Activated CD8-positive, alpha-beta memory T cell treated with anti-CD3 and anti-CD28 coated beads, Interleukin-2, amount 50 U/mL, for 24 hours (primary cell): ENCODE measurements around the gene ARL10.

Source experiments
- DNase-seq: peaks from one replicate; pipeline ENCODE4 v3.0.0-alpha.2; 2020; ENCODE audit errors: extremely low read depth

The ARL10 gene, protein sequence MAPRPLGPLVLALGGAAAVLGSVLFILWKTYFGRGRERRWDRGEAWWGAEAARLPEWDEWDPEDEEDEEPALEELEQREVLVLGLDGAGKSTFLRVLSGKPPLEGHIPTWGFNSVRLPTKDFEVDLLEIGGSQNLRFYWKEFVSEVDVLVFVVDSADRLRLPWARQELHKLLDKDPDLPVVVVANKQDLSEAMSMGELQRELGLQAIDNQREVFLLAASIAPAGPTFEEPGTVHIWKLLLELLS

DNA sequence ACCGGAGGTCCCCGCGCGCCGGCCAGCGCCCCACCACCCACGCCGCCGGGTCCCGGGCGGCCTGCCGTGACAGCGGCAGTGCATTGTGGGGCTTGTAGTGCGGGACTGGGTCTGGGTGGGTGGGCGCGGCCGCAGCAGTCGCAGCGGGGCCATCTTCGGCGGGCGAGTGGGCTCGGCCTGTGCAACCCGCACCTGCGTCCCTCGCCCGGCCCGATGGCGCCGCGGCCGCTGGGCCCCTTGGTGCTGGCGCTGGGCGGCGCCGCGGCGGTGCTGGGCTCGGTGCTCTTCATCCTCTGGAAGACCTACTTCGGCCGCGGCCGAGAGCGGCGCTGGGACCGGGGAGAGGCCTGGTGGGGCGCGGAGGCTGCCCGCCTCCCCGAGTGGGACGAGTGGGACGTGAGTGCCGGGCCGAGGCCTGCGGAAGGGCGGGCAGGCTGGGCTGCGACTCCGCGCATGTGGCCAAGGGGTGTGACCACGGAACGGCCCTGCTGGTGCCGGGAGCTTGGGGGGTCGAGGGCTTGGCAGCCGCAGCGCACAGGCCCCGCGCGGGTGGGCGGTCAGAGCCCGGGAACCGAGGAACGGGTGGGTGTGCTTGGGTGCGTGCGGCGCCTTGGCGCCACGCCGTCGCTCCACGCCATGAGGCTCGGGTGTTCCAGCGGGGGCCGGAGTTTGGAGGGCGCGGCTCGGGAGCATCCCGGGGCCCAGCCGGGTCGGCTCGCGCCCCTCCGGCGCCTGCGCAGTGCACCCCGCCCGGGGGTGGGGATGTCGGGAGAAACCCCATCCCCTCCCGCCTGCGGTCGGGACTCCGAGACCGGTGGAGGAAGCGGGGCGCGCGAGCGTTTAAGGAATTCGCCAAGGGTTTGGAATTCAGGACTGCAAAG lies at the start of gene ARL10:
Gene ARL10 (plus strand): TSS at position 137 of the 881 bp plus-strand sequence. CDS start 77 bp downstream, at position 214.
- no peak for DNase-seq

DNA sequence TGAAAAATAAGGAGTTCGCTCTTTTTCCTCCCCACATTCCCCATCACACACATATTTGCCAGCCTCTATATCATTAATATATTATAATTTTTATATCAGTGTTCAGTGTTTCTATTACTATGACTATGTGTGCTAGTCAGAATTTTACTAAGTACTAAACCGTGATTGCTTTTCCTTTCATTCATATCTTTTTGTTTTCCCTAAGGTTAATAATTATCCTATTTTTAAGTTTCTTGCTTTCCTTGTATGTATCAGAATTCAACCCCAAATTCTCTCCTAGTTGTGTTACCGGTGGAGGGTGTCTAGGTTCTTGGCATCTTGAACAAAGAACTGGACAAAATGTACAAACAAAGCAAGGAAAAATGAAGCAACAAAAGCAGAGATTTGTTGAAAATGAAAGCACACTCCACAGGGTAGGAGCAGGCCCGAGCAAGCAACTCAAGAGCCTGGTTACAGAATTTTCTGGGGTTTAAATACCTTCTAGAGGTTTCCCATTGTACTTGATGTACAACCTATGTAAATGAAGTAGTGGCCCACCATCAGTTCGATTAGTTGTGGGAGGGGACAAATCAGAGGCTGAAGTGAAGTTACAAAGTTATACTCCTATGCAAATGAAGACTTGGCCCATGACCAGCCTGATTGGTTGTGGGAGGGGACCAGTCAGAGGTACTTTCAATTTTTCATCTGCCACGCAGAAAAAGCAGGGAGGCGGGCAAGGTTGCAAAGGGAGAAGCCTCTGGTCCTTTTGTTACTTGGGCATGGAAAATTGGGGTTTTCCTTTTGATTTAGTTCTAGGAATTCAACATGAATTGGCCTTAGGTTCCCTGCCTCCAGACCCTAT lies 47.5 kb upstream of the ARL10 start:
- DNase-seq: no peak

DNA sequence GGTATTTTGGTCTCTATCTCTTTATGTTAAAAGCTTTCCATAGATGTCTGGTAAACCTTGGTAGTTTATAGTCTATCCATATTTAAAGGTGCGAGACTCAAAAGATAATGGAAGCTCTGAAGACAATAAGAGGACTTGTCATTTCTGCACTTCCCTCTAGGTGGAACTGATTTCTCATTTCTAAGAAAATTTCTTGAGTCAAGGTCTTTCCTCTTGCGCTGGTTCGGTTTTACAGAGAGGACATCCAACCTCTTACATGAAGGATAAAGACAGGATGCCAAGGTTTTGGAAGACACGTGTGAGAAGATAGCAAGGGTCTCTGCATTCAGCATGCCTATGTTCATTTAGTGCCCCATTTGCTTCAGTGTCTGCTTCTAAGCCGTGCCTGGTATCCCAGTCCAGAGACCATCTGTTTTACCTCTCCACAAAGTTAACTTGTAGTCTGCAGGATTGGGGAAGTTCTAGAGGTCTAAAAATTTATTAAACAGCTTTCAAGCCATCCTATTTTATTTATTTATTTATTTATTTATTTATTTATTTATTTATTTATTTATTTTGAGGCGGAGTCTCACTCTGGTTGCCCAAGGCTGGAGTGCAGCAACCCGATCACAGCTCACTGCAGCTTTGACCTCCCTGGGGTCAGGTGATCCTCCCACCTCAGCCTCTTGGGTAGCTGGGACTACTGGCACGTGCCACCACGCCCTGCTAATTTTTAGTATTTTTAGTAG lies 45.3 kb upstream of the ARL10 start:
- DNase-seq: no peak

DNA sequence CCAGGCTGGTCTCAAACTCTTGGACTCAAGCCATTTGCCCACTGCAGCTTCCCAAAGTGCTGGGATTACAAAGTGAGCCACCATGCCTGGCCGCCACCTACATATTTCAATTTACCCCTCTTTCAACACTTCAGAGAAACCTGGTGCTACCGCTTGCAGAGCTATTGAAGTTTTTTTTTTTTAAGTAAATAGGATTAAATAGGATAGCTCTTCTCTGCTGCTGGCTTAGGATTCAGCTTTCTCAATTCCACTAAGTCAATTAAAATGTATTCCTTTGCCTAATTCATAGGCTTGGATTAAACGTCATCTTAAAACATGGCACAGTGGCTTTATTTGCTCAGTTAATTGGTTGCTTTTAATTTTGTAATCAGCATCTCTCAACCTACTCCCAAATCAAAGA lies 44.7 kb upstream of the ARL10 start:
- DNase-seq: no peak

DNA sequence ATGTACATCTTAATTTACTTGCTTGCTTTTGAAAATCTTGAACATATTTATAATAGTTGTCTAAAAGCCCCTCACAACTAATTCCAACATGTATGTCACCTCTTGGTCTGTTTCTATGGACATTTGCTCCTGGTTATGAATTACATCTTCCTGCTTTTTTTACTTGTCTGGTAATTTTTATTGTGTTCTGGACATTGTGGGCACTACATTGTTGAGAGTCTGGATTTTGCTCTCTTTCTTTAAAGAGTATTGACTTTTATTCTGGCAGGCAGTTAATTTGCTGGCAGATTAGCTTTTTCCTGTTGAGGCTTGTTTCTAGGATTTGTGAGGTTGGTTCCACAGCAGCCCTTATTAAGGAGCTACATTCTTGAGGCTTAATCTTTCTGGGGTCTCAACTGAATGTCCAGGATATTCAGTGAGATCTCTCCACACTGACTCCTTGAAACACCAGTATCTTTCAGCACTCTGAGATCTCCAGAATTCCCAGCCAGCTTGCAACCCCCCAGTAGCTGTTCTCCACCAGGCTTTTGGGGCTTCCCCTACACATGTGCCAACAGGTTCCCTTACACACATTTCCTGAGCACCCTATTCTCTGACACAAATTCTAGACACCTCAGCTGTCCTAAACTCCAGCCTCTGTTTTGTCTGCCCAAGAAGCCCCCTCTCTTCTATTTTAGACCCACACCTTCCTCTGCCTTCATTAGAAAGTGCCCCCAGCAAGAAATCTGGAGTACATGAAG lies 31.1 kb upstream of the ARL10 start:
- no peak for DNase-seq

DNA sequence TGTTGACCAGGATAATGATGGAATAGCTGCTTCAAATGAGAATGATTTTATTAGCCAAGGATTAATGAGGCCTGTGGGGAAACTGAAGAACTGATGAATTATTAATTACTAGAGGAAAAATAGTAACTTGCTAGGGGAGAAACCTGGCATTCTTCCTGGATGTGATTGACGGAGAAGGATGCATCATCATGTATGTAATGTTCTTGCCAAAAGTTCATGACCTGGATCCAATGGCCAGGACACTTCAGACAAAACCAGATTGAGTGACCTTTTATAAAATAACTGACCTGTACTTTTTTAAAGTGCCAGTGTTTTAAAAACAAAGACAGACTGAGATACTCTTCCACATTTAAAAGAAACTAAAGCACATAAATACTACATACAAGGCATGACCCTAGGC lies 27.4 kb upstream of the ARL10 start:
- DNase-seq: no peak

DNA sequence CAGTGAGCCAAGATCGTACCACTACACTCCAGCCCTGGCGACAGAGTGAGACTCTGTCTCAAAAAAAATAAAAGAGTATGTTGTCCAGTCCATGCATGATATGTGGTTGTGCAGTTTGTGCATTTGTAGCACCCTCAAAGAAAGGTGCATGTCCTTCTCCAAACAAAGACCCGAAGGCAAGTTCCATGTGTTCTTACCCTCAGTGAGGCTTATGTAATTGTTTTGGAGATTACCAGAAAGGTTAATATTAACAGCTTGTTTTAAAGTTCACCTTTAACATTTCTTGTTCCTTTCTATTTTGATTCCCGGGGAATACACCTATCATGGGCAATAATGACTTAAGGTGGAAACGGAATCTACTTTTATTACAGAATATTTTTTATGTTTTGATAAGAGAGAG lies 26.0 kb upstream of the ARL10 start:
- DNase-seq: no peak

DNA sequence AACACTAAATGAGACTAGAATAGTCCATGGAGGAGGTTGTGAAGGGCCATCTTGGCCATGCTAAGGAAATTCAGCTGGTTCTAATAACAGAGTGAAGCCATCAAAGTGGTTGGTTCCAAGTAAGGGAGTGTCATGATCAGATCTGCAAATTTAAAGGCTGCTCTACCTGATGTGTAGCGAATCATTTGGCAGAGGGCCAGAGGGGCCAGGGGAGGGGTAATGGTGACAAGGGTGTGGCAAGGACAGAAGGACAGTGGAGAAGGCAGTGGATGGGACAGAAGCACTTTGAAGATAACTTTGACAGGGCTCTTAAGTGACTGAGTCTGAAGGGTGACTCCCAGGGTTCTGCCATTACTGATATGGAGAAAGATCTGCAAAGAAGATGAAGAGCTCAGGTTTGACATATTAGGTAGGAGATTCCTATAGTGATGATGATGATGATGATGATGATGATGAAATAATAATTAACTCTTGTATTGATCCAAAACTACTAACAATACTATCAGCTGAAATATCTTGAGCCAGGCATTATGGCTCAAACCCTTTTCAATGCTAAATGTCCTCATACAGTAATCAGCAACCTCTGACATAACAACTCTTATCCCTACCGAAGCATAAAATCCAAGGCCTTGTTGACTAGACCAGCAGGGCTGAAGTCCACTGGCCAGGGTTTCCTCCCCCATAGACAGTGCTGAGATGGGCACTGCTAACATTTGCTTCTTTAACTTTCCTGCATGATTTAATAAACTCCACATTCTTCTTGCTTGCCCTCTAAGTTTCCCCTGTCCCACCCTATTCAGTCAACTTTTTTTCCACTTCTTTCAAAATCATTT lies 23.7 kb upstream of the ARL10 start:
- no peak for DNase-seq

DNA sequence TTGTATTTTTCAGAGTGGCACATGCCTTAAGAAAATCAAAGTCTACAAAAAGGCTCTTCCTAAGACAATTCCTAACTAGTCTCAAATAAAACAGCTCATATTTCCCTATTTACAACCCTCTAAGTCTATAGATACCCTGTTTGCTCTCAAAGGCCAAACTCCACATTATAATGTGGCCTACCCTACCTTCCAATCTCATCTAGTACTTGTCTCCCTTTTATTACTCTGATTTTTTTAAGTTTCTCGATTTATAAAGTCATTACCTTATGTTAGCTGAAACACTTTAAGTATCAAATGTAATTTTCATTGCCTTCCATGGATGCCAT lies 23.2 kb upstream of the ARL10 start:
- DNase-seq: no peak

DNA sequence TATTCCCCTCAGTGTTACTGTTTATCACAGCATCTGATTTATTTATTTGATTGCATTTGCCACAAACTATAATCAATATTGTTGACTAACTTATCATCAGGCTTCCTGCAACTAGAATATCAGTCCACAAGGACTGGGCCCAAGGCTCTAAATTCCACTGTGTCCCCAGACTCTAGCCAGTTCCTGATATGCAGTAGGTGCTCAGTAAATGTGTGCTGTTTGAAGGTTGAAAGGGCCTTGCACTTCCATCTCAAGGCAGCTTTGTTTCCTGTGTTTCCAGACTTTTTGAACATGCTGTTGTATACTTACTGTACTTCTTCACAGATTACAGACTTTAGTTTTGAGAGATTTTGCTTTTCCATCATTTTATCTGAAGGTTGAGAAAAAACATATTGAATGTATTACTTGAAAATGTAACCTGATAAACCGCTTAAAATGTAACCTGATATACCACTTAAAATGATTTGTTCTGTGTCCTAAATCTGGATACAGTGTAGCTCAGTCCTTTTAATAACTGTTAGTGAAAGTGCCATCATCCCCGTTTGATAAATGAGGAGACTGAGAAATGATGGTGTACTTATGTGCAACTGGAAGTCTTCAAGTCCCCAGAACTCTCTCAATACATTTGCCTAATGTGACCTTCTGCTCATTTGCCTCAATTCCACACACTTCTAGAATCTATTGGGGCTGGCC lies 22.4 kb upstream of the ARL10 start:
- no peak for DNase-seq

DNA sequence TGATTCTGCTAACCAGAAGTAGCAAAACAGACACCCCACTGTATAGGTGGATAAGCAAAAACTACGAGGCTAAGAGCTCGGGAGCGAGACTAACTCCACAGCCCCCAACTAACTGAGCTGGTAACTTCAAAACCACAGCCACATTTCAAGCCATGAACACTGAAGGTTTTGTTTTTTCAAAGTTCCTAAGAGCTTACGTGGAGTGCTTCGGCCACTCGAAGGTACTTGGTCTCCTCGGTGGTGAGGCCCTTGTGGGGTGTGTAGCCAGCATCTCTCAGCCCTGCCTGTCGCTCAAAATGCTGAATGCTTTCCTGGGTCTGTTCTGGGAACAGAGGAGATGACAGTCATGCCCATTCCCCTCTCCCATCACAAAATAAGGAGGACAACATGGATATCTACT lies 14.9 kb upstream of the ARL10 start:
- no peak for DNase-seq

DNA sequence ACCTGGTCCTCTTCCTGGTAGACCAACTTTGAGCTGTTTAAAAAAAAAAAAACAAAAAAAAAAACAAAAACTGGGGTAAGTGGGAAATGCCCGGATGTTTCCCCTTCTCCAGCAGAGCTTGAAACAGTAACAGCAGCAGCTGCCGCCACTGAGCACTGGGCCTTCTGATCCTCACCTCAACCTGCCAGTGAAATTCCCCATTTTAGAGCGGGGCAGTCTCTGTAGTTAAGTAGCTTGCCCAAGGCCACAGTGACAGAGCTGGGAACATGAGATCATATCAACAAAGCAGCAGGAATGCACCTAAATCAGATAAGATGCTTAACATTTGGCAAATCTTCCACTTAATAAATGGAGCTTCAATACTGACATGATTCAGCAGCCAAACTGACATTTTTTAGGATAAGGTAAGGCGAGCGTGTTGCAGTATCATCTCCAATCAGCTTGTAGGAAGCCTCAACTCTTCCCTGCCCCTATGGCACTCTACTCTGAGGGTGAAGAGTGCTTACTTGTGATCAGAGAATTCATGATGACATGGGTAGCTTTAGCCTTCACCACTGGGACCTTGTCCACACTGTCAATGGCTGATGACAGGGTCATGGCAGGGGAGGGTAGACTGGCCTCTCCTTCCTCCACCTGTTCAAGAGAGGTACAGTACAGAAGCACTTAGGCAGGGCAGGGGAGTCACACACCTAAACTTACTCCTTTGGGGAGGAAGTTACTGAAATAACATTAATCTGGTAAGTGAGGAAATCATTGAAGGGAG lies 13.0 kb upstream of the ARL10 start:
- no peak for DNase-seq

DNA sequence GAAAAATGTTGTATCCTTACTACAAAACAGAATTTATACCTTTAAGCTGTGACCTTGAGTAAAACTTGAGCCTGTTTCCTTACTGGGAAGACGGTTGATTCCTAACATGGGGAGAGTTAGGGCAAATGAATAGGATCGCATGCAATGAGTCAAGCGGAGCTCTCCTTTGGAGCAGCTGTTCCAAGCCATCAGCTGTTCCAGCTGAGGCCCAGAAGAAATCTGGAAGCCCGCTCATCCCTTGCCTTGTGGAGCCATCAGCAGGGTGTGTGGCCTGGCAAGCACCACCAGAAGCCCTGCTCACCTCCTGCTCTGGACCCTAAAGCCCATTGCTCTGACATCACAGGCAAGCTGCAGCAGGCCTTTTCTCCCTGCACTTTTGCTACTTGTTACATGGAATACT lies 11.8 kb upstream of the ARL10 start:
- no peak for DNase-seq

DNA sequence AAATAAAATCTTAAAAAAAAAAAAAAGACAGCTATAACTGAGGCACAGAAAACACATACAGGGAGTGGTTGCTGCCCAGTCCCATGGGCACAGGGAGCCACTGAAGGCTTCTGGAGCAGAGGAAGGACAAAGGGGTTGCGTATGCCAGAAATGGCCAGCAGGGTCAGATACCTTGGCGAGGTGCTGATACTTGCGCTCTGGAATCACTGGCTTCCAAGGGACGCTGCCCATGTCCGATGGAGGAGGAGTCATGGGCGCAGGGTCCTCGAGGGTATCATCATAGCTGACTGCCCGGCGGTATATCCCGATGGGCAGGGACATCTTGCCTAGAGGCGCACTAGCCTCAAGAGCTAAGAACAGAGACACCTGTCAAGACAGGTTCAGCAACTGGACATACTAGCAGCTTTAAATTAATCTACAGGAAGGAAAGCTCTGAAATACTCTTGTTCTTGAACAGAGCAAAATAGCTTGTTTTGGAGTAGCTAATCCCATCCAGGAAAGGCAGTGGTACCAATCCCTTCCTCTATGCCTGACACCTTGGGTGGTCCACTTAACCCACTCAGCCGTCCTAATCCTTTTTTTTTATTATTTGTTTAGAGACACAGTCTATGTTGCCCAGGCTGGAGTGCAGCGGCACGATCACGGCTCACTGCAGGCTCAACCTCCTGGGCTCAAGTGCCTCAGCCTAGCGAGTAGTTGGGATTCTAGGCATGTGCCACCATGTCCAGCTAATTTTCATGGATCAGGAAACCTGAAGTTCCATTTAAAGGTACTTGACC lies 9.7 kb upstream of the ARL10 start:
- no peak for DNase-seq

DNA sequence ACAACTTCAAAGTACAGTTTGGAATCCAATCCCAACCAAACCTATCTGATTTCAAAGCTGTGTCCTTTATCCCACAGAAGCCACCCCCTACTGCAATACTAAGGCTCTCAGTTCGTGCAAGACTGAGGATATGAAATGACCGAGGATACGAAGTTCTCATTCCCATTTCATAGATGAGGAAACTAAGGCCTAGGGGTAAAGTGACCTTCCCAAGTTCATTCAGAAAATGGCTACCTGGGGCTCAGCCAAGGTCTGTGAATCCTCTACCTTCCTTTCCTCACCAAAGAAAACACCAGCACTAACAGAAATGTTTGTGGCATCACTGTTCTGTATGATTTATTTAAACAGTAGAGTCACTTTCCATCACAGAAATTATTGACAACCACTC lies 9.1 kb upstream of the ARL10 start:
- no peak for DNase-seq

DNA sequence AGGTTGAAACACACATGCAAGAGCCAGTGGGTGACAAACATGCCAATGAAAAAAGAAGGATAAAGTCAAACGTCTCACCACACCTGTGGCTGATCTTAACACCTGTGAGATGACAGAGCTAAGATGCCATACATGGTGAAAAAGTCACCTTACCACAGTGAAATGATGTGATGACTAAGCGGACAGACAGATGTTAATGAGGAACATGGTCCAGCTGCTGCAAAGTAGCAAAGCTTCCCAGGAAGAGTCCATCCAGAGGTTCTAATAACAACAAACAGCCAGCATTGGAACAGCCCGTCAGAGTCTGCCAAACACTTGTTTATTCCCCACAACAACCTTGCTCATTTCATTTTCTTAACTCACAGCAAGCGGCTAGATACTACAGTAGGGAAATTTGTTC lies 5.6 kb upstream of the ARL10 start:
- DNase-seq: no peak

DNA sequence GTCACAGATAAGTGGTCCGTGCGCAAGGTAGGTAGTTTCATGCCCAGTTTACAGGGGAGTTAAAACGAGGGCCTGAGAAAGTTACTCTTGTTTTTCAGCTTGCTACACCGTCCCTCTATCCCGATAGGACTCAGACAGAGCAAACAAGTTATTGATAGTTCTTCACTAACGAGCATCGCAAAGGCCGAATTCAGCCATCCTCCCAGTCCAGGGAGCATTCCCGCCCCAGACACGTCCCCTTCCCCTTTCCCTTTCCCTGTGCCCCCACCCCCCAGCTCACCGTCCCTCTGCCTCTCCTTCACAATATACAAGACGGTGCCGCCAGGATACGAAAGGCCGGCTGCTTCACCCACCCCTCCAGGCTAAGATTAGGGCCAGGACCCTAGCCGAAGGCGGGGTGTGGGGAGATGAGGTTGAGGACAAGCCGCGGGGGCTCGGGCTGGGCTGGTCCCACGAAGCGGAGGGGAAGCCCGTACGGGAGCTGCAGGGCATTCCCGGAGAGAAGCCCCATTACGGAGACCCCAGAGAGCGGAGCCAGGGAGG lies 4.3 kb upstream of the ARL10 start:
- no peak for DNase-seq
